Measurements from ENCODE around the gene TNRC18. TPM values are rescaled to one million over a fixed set of nuclear protein-coding genes. Genes with fewer than 3 reads are reported as not detected.
A peak's percentile ranks its signal among the peaks of the same experiment; 100 is the strongest.

TNRC18 gene
- total RNA-seq, 1 donor from 2014 or later = 198 TPM

- DNase-seq (ENCODE audit: extremely low spot score, unreplicated experiment) = no peak
- H3K4me3 Mint-ChIP-seq (ENCODE audit: unreplicated experiment) = peak overlapping the region; percentile 35
- no peak for TF ChIP-seq CTCF (IDR thresholded peaks at IDR 0.05)
- peaks cover 7% of the 10 kb centered on the region for H3K9me3 Mint-ChIP-seq (ENCODE audit: unreplicated experiment)
- peak overlapping the region; percentile 76 for H3K27ac Mint-ChIP-seq (ENCODE audit: unreplicated experiment)
- H3K36me3 Mint-ChIP-seq (ENCODE audit: unreplicated experiment) = peaks cover 23% of the 10 kb centered on the region
- H3K4me1 Mint-ChIP-seq (ENCODE audit: unreplicated experiment) = peaks cover 56% of the 10 kb centered on the region
- no peaks in the 10 kb centered on the region for H3K27me3 Mint-ChIP-seq (ENCODE audit: unreplicated experiment)
These were observed 8.7 kb downstream of the TNRC18 start for GRCh38 chr7:5414916-5415315.

GRCh38 chr7:5413449-5413786, 10.2 kb downstream of the TNRC18 start:
- H3K4me1 Mint-ChIP-seq (ENCODE audit: unreplicated experiment) = peaks cover 57% of the 10 kb centered on the region
- H3K36me3 Mint-ChIP-seq (ENCODE audit: unreplicated experiment) = peaks cover 30% of the 10 kb centered on the region
- peaks cover 7% of the 10 kb centered on the region for H3K9me3 Mint-ChIP-seq (ENCODE audit: unreplicated experiment)
- TF ChIP-seq CTCF (IDR thresholded peaks at IDR 0.05) = no peak
- H3K27ac Mint-ChIP-seq (ENCODE audit: unreplicated experiment) = peak overlapping the region; percentile 69
- no peaks in the 10 kb centered on the region for H3K27me3 Mint-ChIP-seq (ENCODE audit: unreplicated experiment)
- DNase-seq (ENCODE audit: extremely low spot score, unreplicated experiment) = no peak
- H3K4me3 Mint-ChIP-seq (ENCODE audit: unreplicated experiment) = no peak overlapping the region

- Mint-ChIP-seq H3K9me3 (ENCODE audit: unreplicated experiment) (peaks cover 7% of the 10 kb centered on the region), H3K36me3 (ENCODE audit: unreplicated experiment) (peaks cover 37% of the 10 kb centered on the region), H3K4me3 (ENCODE audit: unreplicated experiment) (no peak overlapping the region), H3K27ac (ENCODE audit: unreplicated experiment) (peak overlapping the region; percentile 62), H3K27me3 (ENCODE audit: unreplicated experiment) (no peaks in the 10 kb centered on the region), H3K4me1 (ENCODE audit: unreplicated experiment) (peaks cover 45% of the 10 kb centered on the region)
- no peak for DNase-seq (ENCODE audit: extremely low spot score, unreplicated experiment)
- TF ChIP-seq CTCF (IDR thresholded peaks at IDR 0.05) = no peak
These were observed 14.9 kb downstream of the TNRC18 start for GRCh38 chr7:5408777-5409176.

- Mint-ChIP-seq H3K27ac (ENCODE audit: unreplicated experiment) (peak overlapping the region; percentile 56), H3K4me3 (ENCODE audit: unreplicated experiment) (no peak overlapping the region), H3K27me3 (ENCODE audit: unreplicated experiment) (no peaks in the 10 kb centered on the region), H3K4me1 (ENCODE audit: unreplicated experiment) (peaks cover 35% of the 10 kb centered on the region), H3K9me3 (ENCODE audit: unreplicated experiment) (peaks cover 7% of the 10 kb centered on the region), H3K36me3 (ENCODE audit: unreplicated experiment) (peaks cover 37% of the 10 kb centered on the region)
- no peak for TF ChIP-seq CTCF (IDR thresholded peaks at IDR 0.05)
- DNase-seq (ENCODE audit: extremely low spot score, unreplicated experiment) = no peak
These were observed 16.4 kb downstream of the TNRC18 start for GRCh38 chr7:5406957-5407945.

GRCh38 chr7:5404421-5404826, 19.2 kb downstream of the TNRC18 start:
- peaks cover 26% of the 10 kb centered on the region for H3K4me1 Mint-ChIP-seq (ENCODE audit: unreplicated experiment)
- no peak for DNase-seq (ENCODE audit: extremely low spot score, unreplicated experiment)
- no peak overlapping the region for H3K4me3 Mint-ChIP-seq (ENCODE audit: unreplicated experiment)
- H3K9me3 Mint-ChIP-seq (ENCODE audit: unreplicated experiment) = no peaks in the 10 kb centered on the region
- no peak for TF ChIP-seq CTCF (IDR thresholded peaks at IDR 0.05)
- H3K27ac Mint-ChIP-seq (ENCODE audit: unreplicated experiment) = no peak overlapping the region
- H3K27me3 Mint-ChIP-seq (ENCODE audit: unreplicated experiment) = no peaks in the 10 kb centered on the region
- H3K36me3 Mint-ChIP-seq (ENCODE audit: unreplicated experiment) = peaks cover 33% of the 10 kb centered on the region
